ENCODE measurements around the gene GNG12. TPM values are rescaled to one million over a fixed set of nuclear protein-coding genes. Genes with fewer than 3 reads are reported as not detected.

GNG12 gene
- total RNA-seq, 4 donors from 2014 or later: 89.6 to 129 (median 90.9) TPM

DNA sequence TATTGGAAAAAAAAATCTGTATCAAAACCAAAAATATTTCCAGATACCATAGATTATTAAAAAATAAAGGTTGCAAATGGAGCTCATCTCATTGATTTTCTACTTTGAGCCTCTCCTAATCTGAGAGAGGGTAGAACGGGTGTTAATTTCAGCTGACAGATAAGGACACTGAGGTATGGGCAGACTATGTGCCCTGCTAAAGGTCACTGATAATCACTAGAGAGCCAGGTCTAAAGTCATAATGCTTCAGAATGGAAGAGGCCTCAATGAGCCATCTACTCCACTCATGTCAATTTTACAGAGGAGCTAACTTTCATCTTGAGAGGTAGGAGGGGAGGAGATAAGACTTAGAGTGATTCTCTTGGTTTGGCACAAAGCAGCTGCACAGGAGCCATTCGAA, 21.0 kb downstream of the GNG12 start:
- Histone ChIP-seq H3K27ac (peak overlapping the region; percentile 23), H3K9me3 (no peaks in the 10 kb centered on the region), H3K27me3 (no peaks in the 10 kb centered on the region), H3K36me3 (no peaks in the 10 kb centered on the region), H3K4me1 (peaks cover 59% of the 10 kb centered on the region), H3K4me3 (no peak overlapping the region)
- TF ChIP-seq POLR2AphosphoS5 (IDR thresholded peaks at IDR 0.05) (no peak), POLR2A (IDR thresholded peaks at IDR 0.05) (no peak), EP300 (IDR thresholded peaks at IDR 0.05) (no peak)
- TF ChIP-seq, protein P1, sequence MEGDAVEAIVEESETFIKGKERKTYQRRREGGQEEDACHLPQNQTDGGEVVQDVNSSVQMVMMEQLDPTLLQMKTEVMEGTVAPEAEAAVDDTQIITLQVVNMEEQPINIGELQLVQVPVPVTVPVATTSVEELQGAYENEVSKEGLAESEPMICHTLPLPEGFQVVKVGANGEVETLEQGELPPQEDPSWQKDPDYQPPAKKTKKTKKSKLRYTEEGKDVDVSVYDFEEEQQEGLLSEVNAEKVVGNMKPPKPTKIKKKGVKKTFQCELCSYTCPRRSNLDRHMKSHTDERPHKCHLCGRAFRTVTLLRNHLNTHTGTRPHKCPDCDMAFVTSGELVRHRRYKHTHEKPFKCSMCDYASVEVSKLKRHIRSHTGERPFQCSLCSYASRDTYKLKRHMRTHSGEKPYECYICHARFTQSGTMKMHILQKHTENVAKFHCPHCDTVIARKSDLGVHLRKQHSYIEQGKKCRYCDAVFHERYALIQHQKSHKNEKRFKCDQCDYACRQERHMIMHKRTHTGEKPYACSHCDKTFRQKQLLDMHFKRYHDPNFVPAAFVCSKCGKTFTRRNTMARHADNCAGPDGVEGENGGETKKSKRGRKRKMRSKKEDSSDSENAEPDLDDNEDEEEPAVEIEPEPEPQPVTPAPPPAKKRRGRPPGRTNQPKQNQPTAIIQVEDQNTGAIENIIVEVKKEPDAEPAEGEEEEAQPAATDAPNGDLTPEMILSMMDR (IDR thresholded peaks at IDR 0.05): no peak
- WGBS: 79% methylated on average over 2 of the region's 2 CpGs
- no peak for DNase-seq (ENCODE audit: low spot score in 2 of 2)

DNA sequence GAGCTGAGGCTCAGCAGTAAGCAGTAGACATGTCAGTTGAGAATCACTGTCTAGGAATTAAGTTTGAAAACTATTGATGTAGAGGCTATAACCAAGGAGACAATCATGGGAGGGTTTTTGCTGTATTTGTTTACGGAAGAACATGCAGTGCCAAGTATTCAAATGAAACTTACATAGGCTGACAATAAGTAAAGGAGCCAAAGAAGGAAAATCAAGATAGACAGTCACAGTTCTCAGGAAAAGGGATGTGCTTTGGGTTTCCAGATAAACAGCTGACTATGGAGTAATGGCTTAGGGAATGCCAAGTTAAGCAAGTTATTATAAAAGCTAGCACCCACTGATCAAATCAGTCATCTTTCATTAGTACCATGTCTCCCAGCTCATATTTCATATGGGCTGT, 21.5 kb downstream of the GNG12 start:
- H3K9me3 ChIP-seq: no peaks in the 10 kb centered on the region
- WGBS: 53% methylated on average over 1 of the region's 1 CpG
- H3K4me1 ChIP-seq: peaks cover 55% of the 10 kb centered on the region
- TF ChIP-seq, protein P1 (IDR thresholded peaks at IDR 0.05): no peak
- no peak for TF ChIP-seq POLR2AphosphoS5 (IDR thresholded peaks at IDR 0.05)
- TF ChIP-seq POLR2A (IDR thresholded peaks at IDR 0.05): no peak
- no peak for TF ChIP-seq EP300 (IDR thresholded peaks at IDR 0.05)
- H3K27me3 ChIP-seq: no peaks in the 10 kb centered on the region
- DNase-seq (ENCODE audit: low spot score in 2 of 2): no peak
- peak overlapping the region; percentile 23 for H3K27ac ChIP-seq
- H3K36me3 ChIP-seq: no peaks in the 10 kb centered on the region
- no peak overlapping the region for H3K4me3 ChIP-seq

DNA sequence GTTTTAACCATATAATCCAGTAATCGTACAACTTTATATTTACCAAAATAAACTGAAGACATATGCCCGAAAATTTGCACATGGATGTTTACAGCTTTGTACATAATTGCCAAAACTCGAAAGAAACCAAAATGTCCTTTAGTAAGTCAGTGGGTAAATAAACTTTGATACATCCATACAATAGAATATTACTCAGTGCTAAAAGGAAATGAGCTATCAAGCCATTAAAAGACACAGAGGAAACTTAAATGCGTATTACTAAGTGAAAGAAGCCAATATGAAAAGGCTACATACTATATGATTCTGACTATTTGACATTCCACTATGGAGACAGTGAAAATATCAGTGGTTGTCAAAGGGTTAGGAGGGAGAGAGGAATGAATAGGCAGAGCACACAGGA, 23.4 kb downstream of the GNG12 start:
- DNase-seq (ENCODE audit: low spot score in 2 of 2): no peak
- H3K4me1 ChIP-seq: peaks cover 39% of the 10 kb centered on the region
- no peaks in the 10 kb centered on the region for H3K9me3 ChIP-seq
- WGBS: 86% methylated on average over 4 of the region's 4 CpGs
- H3K27ac ChIP-seq: no peak overlapping the region
- no peak overlapping the region for H3K4me3 ChIP-seq
- H3K36me3 ChIP-seq: no peaks in the 10 kb centered on the region
- no peaks in the 10 kb centered on the region for H3K27me3 ChIP-seq
- no peak for TF ChIP-seq EP300 (IDR thresholded peaks at IDR 0.05)
- TF ChIP-seq POLR2AphosphoS5 (IDR thresholded peaks at IDR 0.05): no peak
- TF ChIP-seq, protein P1 (IDR thresholded peaks at IDR 0.05): no peak
- no peak for TF ChIP-seq POLR2A (IDR thresholded peaks at IDR 0.05)

DNA sequence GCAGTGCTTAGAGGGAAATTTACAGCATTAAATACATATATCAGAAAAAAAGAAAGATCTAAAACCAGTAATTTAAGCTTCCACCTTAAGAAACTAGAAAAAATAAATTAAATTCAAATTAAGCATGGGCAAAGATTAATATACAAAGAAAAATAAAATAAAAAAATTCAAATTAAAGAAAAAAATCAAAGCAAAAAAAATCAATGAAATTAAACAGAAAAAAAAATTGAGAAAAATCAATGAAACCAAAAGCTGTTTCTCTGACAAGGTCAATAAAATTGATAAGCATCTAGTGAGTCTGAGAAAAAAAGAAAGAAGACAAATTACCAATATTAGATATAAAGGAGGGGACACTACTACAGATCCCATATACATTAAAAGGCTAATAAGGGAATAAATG, 26.0 kb downstream of the GNG12 start:
- Histone ChIP-seq H3K27me3 (no peaks in the 10 kb centered on the region), H3K27ac (no peak overlapping the region), H3K4me1 (peaks cover 37% of the 10 kb centered on the region), H3K36me3 (no peaks in the 10 kb centered on the region), H3K9me3 (no peaks in the 10 kb centered on the region), H3K4me3 (no peak overlapping the region)
- no peak for DNase-seq (ENCODE audit: low spot score in 2 of 2)
- TF ChIP-seq EP300 (IDR thresholded peaks at IDR 0.05) (no peak), POLR2A (IDR thresholded peaks at IDR 0.05) (no peak), POLR2AphosphoS5 (IDR thresholded peaks at IDR 0.05) (no peak)
- TF ChIP-seq, protein P1 (IDR thresholded peaks at IDR 0.05): no peak

DNA sequence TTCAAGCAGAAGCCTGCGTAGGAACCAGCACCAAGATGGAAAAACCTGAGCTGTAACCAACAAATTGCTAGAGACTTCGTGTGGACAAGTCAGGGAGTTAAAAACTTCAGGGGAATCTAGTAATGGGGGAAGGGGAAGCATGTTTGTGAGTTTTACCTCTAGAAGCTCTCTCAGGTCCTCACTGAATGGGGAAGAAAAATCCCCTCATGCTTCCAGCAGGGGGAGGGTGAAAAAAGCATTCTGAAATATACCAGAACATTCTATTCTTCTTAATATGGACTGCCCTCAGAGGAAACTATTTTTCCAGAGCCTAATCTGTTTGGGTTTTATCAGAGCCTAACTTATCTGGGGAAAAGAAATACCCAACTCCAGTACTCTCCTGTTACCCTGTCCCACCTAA, 28.6 kb downstream of the GNG12 start:
- no peak for DNase-seq (ENCODE audit: low spot score in 2 of 2)
- no peak overlapping the region for H3K27ac ChIP-seq
- no peaks in the 10 kb centered on the region for H3K27me3 ChIP-seq
- TF ChIP-seq POLR2AphosphoS5 (IDR thresholded peaks at IDR 0.05) (no peak), POLR2A (IDR thresholded peaks at IDR 0.05) (no peak), EP300 (IDR thresholded peaks at IDR 0.05) (no peak)
- TF ChIP-seq, protein P1 (IDR thresholded peaks at IDR 0.05): no peak
- WGBS: 91% methylated on average over 2 of the region's 2 CpGs
- H3K9me3 ChIP-seq: no peaks in the 10 kb centered on the region
- H3K4me1 ChIP-seq: peaks cover 27% of the 10 kb centered on the region
- H3K4me3 ChIP-seq: no peak overlapping the region
- H3K36me3 ChIP-seq: no peaks in the 10 kb centered on the region
